Jurkat, Clone E6-1 (cell line): Measurements from ENCODE around the gene MUC12.
"Not testable (repeated sequence)": the region's sequence is repeated elsewhere in the genome, so short reads cannot be mapped to it uniquely, and the experiment has no call there.

Experiments
- DNase-seq: peaks from one replicate; pipeline ENCODE4 v3.0.0-alpha.2; 2011; ENCODE audit warnings: low read depth, low spot score
- H3K4me3 ChIP-seq: 2 replicates; pipeline ENCODE4 v1.5.1; 2011; ENCODE audit warnings: mild to moderate bottlenecking, low read length, control low read depth, moderate library complexity

Gene MUC12

DNA sequence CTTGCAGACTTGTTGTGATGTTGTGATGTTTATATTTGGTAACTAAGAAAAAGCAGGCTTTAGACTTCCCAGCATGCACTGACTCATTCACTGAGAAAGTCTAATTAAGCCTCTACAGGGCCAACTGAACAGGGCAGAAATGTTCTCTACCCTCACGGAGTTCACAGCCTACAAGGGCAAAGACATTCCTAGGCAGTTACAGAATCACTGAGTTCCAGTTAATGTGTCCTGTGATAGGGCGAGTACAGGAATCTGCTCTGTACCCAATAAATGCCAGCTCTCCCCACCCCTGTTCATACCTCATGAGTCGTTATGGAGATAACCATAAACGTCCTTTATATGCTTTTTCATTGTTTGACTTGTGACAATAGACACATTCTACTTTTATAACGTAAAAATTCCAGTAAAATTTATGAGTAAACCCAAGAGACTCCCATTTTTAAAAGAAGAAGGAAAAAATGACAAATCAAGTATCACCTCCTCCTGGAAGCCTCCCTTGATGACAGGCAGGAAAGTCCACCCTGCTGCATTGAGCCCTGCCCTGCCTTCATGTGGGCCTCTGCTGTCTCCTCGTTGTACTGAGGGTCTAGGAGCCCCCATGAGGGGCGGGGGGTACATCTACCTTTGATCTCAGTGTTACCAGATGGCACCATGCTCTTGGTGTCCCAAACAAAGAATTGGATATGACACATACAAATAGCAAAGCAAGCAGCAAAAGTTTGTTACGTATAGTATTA is 14.3 kb downstream of the MUC12 start:
- no peak for DNase-seq

DNA sequence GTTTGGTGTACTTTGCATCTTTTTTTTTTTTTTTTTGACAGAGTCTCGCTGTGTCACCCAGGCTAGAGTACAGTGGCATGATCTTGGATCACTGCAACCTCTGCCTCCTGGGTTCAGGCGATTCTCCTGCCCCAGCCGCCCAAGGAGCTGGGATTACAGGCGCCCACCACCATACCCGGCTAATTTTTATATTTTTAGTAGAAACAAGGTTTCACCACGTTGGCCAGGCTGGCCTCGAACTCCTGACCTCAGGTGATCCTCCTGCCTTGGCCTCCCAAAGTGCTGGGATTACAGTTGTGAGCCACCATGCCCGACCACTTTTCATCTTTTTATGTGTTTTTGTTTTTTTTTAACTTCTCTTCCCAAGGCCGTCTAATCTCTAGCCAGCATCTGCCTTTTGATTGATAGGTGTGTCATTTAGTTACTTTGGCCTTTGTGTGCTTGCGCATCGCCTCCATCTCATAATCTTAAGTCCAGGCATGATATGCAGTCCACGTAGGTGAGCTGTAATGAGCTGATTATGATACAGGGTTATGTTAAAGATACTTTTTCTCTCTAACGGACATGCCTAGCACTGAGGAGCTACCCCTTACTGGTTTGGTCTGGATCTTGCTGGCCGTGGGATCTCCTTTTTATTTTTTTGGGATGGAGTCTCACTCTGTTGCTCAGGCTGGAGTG is 15.0 kb downstream of the MUC12 start:
- DNase-seq, H3K4me3 ChIP-seq: not testable (repeated sequence)

More for the DNA sequence above, 14.3 kb downstream of the MUC12 start:
- H3K4me3 ChIP-seq = no peak overlapping the region

DNA sequence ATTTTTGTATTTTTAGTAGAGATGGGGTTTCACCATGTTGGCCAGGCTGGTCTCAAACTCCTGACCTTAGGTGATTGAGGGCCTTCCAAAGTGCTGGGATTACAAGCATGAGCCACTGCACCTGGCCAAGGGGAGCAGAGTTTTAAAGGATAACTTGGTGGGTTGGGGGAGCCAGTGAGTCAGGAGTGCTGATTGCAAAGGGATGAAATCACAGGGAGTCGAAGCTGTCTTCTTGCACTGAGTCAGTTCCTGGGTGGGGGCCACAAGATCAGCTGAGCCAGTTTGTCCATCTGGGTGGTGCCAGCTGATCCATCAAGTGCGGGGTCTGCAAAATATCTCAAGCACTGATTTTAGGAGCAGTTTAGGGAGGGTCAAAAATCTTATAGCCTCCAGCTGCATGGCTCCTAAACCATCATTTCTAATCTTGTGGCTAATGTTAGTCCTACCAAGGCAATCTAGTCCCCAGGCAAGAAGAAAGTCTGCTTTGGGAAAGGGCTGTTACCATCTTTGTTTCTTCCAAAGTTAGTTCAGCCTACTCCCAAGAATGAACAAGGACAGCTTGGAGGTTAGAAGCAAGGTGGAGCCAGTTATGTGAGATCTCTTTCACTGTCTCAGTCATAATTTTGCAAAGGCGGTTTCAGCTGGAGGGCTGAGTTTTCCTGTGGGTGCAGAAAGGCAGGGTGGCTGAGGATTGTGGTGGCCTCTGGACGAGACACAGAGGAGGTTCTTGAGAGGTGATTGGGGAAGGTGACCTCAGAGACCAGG is 15.8 kb downstream of the MUC12 start:
- not testable (repeated sequence) for DNase-seq, H3K4me3 ChIP-seq

DNA sequence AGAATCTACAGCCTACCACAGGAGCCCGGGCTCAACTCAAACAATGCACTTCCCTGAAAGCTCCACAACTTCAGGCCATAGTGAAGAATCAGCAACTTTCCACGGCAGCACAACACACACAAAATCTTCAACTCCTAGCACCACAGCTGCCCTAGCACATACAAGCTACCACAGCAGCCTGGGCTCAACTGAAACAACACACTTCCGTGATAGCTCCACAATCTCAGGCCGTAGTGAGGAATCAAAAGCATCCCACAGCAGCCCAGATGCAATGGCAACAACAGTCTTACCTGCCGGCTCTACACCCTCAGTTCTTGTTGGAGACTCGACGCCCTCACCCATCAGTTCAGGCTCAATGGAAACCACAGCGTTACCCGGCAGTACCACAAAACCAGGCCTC is 22.3 kb downstream of the MUC12 start:
- H3K4me3 ChIP-seq = no peak overlapping the region
- DNase-seq = no peak

DNA sequence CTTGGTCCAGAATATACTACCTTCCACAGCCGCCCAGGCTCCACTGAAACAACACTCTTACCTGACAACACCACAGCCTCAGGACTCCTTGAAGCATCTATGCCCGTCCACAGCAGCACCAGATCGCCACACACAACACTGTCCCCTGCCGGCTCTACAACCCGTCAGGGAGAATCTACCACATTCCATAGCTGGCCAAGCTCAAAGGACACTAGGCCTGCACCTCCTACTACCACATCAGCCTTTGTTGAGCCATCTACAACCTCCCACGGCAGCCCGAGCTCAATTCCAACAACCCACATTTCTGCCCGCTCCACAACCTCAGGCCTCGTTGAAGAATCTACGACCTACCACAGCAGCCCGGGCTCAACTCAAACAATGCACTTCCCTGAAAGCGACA is 22.9 kb downstream of the MUC12 start:
- not testable (repeated sequence) for DNase-seq, H3K4me3 ChIP-seq

DNA sequence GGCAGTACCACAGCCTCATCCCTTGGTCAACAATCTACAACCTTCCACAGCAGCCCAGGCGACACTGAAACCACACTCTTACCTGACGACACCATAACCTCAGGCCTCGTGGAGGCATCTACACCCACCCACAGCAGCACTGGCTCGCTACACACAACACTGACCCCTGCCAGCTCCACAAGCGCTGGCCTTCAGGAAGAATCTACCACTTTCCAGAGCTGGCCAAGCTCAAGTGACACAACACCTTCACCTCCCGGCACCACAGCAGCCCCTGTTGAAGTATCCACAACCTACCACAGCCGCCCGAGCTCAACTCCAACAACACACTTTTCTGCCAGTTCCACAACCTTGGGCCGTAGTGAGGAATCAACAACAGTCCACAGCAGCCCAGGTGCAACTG is 25.3 kb downstream of the MUC12 start:
- DNase-seq = not testable (repeated sequence)

DNA sequence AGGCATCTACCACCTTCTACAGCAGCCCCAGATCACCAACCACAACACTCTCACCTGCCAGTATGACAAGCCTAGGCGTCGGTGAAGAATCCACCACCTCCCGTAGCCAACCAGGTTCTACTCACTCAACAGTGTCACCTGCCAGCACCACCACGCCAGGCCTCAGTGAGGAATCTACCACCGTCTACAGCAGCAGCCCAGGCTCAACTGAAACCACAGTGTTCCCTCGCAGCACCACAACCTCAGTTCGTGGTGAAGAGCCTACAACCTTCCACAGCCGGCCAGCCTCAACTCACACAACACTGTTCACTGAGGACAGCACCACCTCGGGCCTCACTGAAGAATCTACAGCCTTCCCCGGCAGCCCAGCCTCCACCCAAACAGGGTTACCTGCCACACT is 29.2 kb downstream of the MUC12 start:
- not testable (repeated sequence) for DNase-seq

More for the DNA sequence above, 25.3 kb downstream of the MUC12 start:
- not testable (repeated sequence) for H3K4me3 ChIP-seq

DNA sequence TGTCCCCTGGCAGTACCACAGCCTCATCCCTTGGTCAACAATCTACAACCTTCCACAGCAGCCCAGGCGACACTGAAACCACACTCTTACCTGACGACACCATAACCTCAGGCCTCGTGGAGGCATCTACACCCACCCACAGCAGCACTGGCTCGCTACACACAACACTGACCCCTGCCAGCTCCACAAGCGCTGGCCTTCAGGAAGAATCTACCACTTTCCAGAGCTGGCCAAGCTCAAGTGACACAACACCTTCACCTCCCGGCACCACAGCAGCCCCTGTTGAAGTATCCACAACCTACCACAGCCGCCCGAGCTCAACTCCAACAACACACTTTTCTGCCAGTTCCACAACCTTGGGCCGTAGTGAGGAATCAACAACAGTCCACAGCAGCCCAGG is 30.0 kb downstream of the MUC12 start:
- not testable (repeated sequence) for H3K4me3 ChIP-seq, DNase-seq

More for the DNA sequence above, 29.2 kb downstream of the MUC12 start:
- not testable (repeated sequence) for H3K4me3 ChIP-seq

DNA sequence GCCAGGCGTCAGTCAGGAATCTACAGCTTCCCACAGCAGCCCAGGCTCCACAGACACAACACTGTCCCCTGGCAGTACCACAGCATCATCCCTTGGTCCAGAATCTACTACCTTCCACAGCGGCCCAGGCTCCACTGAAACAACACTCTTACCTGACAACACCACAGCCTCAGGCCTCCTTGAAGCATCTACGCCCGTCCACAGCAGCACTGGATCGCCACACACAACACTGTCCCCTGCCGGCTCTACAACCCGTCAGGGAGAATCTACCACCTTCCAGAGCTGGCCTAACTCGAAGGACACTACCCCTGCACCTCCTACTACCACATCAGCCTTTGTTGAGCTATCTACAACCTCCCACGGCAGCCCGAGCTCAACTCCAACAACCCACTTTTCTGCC is 30.7 kb downstream of the MUC12 start:
- not testable (repeated sequence) for DNase-seq, H3K4me3 ChIP-seq

DNA sequence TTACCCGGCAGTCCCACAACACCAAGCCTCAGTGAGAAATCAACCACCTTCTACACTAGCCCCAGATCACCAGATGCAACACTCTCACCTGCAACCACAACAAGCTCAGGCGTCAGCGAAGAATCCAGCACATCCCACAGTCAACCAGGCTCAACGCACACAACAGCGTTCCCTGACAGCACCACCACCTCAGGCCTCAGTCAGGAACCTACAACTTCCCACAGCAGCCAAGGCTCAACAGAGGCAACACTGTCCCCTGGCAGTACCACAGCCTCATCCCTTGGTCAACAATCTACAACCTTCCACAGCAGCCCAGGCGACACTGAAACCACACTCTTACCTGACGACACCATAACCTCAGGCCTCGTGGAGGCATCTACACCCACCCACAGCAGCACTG is 33.0 kb downstream of the MUC12 start:
- not testable (repeated sequence) for H3K4me3 ChIP-seq, DNase-seq

DNA sequence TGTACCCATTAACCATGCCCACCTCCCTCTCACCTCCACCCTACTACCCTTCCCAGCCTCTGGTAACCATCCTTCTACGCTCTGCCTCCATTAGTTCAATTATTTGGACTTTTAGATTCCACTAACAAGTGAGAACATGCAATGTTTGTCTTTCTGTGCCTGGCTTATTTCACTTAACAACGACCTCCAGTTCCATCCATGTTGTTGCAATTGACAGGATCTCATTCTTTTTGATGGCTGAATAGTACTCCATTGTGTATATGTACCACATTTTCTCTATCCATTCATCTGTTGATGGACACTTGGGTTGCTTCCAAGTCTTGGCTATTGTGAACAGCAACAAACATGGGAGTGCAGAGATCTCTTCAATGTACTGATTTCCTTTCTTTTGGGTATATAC is 38.0 kb downstream of the MUC12 start:
- DNase-seq, H3K4me3 ChIP-seq: not testable (repeated sequence)

DNA sequence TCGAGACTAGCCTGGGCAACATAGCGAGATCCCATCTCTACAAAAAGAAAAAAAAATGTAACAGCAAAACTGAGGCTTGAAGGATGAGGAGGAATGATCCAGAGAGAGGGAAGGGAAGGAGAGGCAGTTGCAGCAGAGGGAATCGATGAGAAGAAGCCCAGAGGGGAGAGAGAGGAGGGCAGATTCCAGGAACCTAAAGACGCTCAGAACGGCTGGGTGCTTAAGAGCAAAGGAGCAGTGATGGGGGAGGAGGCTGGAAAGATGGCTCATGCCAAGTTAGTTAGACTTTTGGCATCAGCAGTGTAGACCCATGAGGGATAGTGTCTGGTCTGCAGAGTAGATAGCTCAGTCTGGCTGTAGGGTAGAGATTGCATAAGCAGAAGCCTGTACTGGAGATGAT is 40.3 kb downstream of the MUC12 start:
- no peak for DNase-seq
- H3K4me3 ChIP-seq = no peak overlapping the region

DNA sequence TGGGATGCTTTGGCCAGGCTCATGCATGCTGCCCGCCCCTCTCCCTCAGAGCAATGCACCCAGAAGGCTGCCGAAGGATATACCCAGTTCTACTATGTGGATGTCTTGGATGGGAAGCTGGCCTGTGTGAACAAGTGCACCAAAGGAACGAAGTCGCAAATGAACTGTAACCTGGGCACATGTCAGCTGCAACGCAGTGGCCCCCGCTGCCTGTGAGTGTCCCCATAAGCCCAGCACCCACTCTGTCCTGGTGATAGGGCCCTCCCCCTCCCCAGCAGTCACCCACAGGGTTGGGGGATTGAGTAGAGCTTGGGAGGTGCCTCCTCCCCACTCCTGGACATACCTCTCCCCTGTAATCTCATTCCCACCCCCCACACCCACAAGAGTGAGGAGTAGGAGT is 43.6 kb downstream of the MUC12 start:
- H3K4me3 ChIP-seq = no peak overlapping the region
- no peak for DNase-seq

DNA sequence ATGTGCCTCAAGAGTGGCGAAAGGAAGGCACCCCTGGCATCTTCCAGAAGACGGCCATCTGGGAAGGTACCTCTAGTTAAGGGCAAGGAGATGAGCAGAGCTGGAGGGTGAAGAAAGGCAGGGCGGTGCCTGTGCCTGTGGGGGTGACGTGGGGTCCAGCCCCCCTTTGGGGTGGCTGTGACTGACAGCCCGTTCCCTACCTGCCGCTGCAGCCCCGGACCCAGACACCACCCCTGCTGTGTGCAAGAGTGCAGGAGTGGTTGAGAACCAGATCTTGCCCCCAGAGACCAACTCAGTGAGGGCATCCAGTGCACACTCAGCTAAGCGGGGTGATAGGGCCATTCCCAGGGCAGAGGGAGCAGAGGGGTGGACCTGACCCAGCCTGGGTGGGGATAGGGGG is 46.3 kb downstream of the MUC12 start:
- no peak overlapping the region for H3K4me3 ChIP-seq
- DNase-seq = no peak

DNA sequence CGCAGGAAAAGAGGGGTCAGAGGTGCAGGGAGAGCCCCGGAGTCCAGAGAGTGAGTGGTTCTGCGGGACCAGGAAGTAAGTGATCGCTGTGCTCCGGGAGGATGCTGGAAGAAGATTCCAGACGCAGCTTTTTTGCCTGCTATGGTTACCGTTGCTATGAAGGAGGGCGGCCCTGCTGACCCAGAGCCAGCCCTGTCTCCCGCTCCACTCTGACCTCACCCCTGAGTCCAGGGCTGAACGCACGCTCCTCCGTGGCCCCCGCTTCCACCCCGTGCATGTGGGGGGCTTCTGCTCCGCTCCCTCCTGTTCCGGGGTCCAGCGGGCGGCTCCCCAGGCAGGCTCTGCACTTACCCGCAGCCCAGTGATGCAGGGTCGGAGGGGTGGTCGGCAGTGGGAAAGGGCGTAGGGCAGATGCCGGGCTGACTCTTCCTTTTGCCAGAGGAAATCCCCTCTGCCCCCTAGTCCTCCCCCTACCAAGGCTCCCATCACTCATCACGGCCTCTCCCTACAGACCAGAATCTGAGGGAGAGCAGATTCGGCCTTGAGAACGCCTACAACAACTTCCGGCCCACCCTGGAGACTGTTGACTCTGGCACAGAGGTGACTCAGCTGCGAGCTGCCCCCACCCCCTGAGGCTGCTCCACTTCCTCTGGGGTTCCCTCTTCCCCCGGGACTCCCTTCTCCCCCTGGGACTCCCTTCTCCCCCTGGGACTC is 47.9 kb downstream of the MUC12 start:
- peak; percentile 71 for DNase-seq

DNA sequence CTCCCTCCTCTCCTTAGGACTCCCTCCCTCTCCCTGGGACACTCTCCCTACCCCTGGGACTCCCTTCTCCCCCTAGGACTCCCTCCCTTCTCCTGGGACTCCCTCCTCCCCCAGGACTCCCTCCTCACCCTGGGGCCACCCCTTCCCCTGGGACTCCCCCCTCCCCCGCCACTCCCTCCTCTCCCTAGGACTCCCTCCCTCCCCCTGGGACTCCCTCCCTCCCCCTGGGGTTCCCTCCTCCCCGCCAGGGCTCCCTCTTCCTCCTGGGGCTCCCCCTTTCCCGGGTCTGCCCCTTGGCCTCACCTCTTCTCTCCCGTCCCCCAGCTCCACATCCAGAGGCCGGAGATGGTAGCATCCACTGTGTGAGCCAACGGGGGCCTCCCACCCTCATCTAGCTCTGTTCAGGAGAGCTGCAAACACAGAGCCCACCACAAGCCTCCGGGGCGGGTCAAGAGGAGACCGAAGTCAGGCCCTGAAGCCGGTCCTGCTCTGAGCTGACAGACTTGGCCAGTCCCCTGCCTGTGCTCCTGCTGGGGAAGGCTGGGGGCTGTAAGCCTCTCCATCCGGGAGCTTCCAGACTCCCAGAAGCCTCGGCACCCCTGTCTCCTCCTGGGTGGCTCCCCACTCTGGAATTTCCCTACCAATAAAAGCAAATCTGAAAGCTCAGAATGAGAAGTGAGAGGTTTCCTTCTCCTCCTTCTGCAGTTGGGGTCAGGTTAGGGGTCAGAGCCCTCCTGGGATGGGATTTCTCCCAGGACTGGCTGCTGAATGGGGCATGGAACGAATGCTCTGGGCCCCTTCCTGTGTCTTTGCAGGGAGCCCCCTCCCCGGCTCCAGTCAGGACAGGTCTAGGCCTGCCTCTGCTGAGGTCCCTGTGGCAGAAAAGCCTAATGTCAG is 49.2 kb downstream of the MUC12 start:
- DNase-seq = no peak
- no peak overlapping the region for H3K4me3 ChIP-seq

More for the DNA sequence above, 47.9 kb downstream of the MUC12 start:
- H3K4me3 ChIP-seq = peak overlapping the region; percentile 67

DNA sequence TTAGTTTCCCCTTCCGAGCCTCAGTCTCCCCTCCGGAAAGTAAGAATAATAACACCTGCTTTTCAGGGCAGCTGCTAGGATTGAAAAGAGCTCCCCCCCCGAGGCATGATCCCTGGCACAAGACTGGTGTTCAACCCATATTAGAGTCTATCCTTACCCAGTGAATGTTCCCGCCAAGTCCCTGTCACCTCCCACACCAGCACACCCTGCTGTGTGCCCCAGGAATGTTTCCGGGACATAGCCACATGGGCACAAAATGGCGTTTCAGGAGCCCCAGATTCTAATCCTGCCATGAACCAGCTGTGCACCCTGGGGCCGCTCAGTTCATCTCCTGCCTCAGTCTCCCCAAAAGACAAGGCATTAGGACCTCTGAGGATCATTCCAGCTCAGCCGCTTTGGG is 51.1 kb downstream of the MUC12 start:
- no peak for DNase-seq
- H3K4me3 ChIP-seq = no peak overlapping the region

DNA sequence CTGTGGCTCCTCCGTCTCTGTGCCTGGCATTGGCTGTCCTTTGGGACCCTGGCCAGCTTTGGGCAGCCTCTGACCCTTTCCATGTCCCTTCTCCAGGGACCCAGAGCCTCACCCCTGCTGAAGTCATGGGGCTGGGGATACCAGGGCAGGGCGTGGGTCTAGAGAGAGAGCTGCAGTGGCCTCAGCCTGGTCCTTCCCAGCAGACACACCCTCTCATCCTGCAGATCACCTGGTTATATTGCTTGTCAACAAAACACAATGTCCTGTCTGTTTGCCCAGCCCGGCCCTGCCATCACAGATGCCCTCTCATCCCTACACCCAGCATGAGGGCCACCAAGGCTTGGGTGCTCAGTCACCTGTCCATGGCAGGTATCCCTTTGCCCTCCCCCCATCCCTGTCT is 52.3 kb downstream of the MUC12 start:
- no peak overlapping the region for H3K4me3 ChIP-seq
- DNase-seq = no peak
